ENCODE data around the gene CTIF. TPM values are rescaled to one million over a fixed set of nuclear protein-coding genes. Genes with fewer than 3 reads are reported as not detected.

The CTIF gene
- total and polyA plus RNA-seq, 12 donors = 20.5 to 159 (median 57.0) TPM

GRCh38 chr18:48709371-48710062 is 170.7 kb downstream of the CTIF start:
- peak in 1 of 7 donors; percentile 37 for DNase-seq
- Histone ChIP-seq H3K36me3 (replicated peaks in 1 of 2) (no peaks in the 10 kb centered on the region), H3K9me3 (replicated peaks in 1 of 3) (no peaks in the 10 kb centered on the region), H3K4me3 (no peak overlapping the region), H3K4me1 (replicated peaks in 1 of 2) (peaks cover 0 to 25% of the 10 kb centered on the region in 2 donors), H3K27me3 (no peaks in the 10 kb centered on the region), H3K27ac (peak overlapping the region in 2 of 5 donors; percentile 32 to 34)
- TF ChIP-seq, protein P1, sequence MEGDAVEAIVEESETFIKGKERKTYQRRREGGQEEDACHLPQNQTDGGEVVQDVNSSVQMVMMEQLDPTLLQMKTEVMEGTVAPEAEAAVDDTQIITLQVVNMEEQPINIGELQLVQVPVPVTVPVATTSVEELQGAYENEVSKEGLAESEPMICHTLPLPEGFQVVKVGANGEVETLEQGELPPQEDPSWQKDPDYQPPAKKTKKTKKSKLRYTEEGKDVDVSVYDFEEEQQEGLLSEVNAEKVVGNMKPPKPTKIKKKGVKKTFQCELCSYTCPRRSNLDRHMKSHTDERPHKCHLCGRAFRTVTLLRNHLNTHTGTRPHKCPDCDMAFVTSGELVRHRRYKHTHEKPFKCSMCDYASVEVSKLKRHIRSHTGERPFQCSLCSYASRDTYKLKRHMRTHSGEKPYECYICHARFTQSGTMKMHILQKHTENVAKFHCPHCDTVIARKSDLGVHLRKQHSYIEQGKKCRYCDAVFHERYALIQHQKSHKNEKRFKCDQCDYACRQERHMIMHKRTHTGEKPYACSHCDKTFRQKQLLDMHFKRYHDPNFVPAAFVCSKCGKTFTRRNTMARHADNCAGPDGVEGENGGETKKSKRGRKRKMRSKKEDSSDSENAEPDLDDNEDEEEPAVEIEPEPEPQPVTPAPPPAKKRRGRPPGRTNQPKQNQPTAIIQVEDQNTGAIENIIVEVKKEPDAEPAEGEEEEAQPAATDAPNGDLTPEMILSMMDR (IDR thresholded peaks at IDR 0.05) = peak in 1 of 6 experiments; percentile 13
- TF ChIP-seq POLR2A (IDR thresholded peaks at IDR 0.05) = no peak
- intact Hi-C loops (cut with DNase I) = no loop called here
- WGBS, 4 donors = 73 to 89% (median 82%) methylated on average over 6 to 12 of the region's 12 CpGs

- WGBS, 4 donors = 88 to 96% (median 89%) methylated on average over 11 to 15 of the region's 15 CpGs
- Histone ChIP-seq H3K9me3 (replicated peaks in 1 of 3) (no peaks in the 10 kb centered on the region), H3K27ac (peak overlapping the region in 1 of 5 donors; percentile 49), H3K4me1 (replicated peaks in 1 of 2) (peaks cover 0 to 35% of the 10 kb centered on the region in 2 donors), H3K4me3 (no peak overlapping the region), H3K27me3 (no peaks in the 10 kb centered on the region), H3K36me3 (replicated peaks in 1 of 2) (no peaks in the 10 kb centered on the region)
- DNase-seq = peak in 1 of 7 donors; percentile 73
- TF ChIP-seq, protein P1 (IDR thresholded peaks at IDR 0.05) = peak in 4 of 6 experiments; percentile 19 to 57 (median 38)
- no peak for TF ChIP-seq POLR2A (IDR thresholded peaks at IDR 0.05)
- intact Hi-C loops (cut with DNase I) = no loop called here
Observed at GRCh38 chr18:48711651-48712486, 173.0 kb downstream of the CTIF start.

DNA sequence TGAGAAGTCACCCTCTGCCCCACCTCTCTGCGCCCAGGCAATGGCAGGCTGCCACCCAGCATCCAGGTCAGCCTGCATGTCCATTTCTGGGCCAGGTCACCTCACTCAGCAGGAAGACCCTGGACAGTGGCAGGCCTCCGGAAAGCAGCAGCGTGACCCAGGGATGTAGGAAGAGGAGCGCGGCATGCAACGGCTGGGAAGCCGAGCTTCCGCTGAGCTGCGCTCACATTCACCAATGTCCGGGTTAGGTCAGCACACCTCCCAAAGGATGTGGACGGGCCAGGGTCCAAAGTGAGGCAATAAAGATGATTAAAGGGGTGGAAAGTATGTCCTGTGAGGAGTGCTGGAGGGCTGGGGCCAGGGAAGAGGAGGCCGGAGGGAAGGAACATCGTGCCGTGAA is 174.5 kb downstream of the CTIF start:
- Histone ChIP-seq H3K36me3 (replicated peaks in 1 of 2) (no peaks in the 10 kb centered on the region), H3K9me3 (replicated peaks in 1 of 3) (no peaks in the 10 kb centered on the region), H3K27ac (peak overlapping the region in 2 of 5 donors; percentile 49 to 82), H3K27me3 (no peaks in the 10 kb centered on the region), H3K4me3 (no peak overlapping the region), H3K4me1 (replicated peaks in 1 of 2) (peaks cover 0 to 35% of the 10 kb centered on the region in 2 donors)
- 65 to 84% (median 76%) methylated on average over 13 to 14 of the region's 14 CpGs for WGBS, 4 donors
- intact Hi-C loops (cut with DNase I) = no loop called here
- TF ChIP-seq, protein P1 (IDR thresholded peaks at IDR 0.05) = no peak
- no peak for TF ChIP-seq POLR2A (IDR thresholded peaks at IDR 0.05)
- DNase-seq = peak; percentile 31 to 82 (median 51)

DNA sequence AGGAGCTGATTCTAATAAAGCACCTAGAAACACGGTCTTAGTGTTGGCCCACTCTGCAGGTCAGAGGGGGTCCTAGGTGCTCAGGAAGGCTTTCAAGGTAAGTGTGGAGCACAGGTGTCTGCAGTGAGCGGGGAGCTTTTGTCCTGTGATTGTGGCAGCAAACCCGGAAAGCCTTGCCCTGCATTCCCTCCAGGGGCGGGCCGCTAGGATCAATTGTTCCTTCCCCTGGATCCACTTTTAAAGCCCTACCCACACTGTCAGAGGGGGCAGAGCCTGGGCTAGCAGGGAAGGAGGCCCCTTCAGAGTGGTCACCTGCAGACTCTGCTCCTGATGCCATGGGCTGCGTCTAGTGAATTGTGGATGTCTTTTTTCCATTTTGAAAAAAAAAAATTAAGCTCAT is 176.0 kb downstream of the CTIF start:
- no peak for TF ChIP-seq POLR2A (IDR thresholded peaks at IDR 0.05)
- TF ChIP-seq, protein P1 (IDR thresholded peaks at IDR 0.05) = no peak
- Histone ChIP-seq H3K4me1 (replicated peaks in 1 of 2) (peaks cover 2 to 40% of the 10 kb centered on the region in 2 donors), H3K27ac (peak overlapping the region in 1 of 5 donors; percentile 82), H3K27me3 (no peaks in the 10 kb centered on the region), H3K36me3 (replicated peaks in 1 of 2) (no peaks in the 10 kb centered on the region), H3K4me3 (no peak overlapping the region), H3K9me3 (replicated peaks in 1 of 3) (no peaks in the 10 kb centered on the region)
- DNase-seq = no peak
- intact Hi-C loops (cut with DNase I) = no loop called here
- WGBS, 4 donors = 81 to 93% (median 87%) methylated on average over 5 to 6 of the region's 6 CpGs
